HG03097 (cell line): ENCODE measurements around the gene ERCC1.
"Not testable (repeated sequence)": the region's sequence is repeated elsewhere in the genome, so short reads cannot be mapped to it uniquely, and the experiment has no call there.

ENCODE experiments used
- ATAC-seq: cut with Tn5 transposase; IDR thresholded peaks from one replicate; pipeline ENCODE4 v1.9.1; 2021; ENCODE audit not compliant: unreplicated experiment, low FRiP score

Gene ERCC1

GRCh38 chr19:45432543-45432942 lies 8.8 kb upstream of the ERCC1 start:
- ATAC-seq = not testable (repeated sequence)

- ATAC-seq = not testable (repeated sequence)
Measured at GRCh38 chr19:45431008-45431407, 7.3 kb upstream of the ERCC1 start.

- not testable (repeated sequence) for ATAC-seq
Measured at GRCh38 chr19:45429896-45430295, 6.2 kb upstream of the ERCC1 start.

- ATAC-seq = no peak
Measured at GRCh38 chr19:45428384-45429231, 4.9 kb upstream of the ERCC1 start.

- peak; percentile 28 for ATAC-seq
Measured at GRCh38 chr19:45424191-45425058, 708 bp upstream of the ERCC1 start.

GRCh38 chr19:45423033-45423588 lies 606 bp downstream of the ERCC1 start:
- no peak for ATAC-seq

GRCh38 chr19:45421947-45422498 lies 1.7 kb downstream of the ERCC1 start:
- no peak for ATAC-seq

GRCh38 chr19:45420871-45421270 lies 2.8 kb downstream of the ERCC1 start:
- no peak for ATAC-seq

- ATAC-seq = no peak
Measured at GRCh38 chr19:45420356-45420755, 3.4 kb downstream of the ERCC1 start.

- ATAC-seq = no peak
Measured at GRCh38 chr19:45419895-45420294, 3.8 kb downstream of the ERCC1 start.

- ATAC-seq = no peak
Measured at GRCh38 chr19:45419396-45419795, 4.3 kb downstream of the ERCC1 start.

- ATAC-seq = no peak
Measured at GRCh38 chr19:45418802-45419201, 4.9 kb downstream of the ERCC1 start.

GRCh38 chr19:45417151-45417550 lies 6.6 kb downstream of the ERCC1 start:
- ATAC-seq = no peak

- ATAC-seq = no peak
Measured at GRCh38 chr19:45414468-45414867, 9.2 kb downstream of the ERCC1 start.

GRCh38 chr19:45413497-45413896 lies 10.2 kb downstream of the ERCC1 start:
- no peak for ATAC-seq

- ATAC-seq = not testable (repeated sequence)
Measured at GRCh38 chr19:45410330-45410729, 13.4 kb downstream of the ERCC1 start.

GRCh38 chr19:45409557-45409920 lies 14.2 kb downstream of the ERCC1 start:
- ATAC-seq = no peak

GRCh38 chr19:45408830-45409556 lies 14.7 kb downstream of the ERCC1 start:
- ATAC-seq = no peak

GRCh38 chr19:45408121-45408520 lies 15.6 kb downstream of the ERCC1 start:
- ATAC-seq = no peak

- not testable (repeated sequence) for ATAC-seq
Measured at GRCh38 chr19:45407585-45407984, 16.1 kb downstream of the ERCC1 start.

GRCh38 chr19:45407091-45407375 lies 16.7 kb downstream of the ERCC1 start:
- no peak for ATAC-seq
